Measurements from ENCODE around the gene DHRSX. TPM values are rescaled to one million over a fixed set of nuclear protein-coding genes. Genes with fewer than 3 reads are reported as not detected.

The DHRSX gene
- total and polyA plus RNA-seq, 9 of the 15 experiments (the other 6 are each of a cell fraction or from before 2014, with no cell fraction given) = 0.59 to 11.0 (median 6.2) TPM

- DNase-seq (ENCODE audit: extremely low read depth in 1 of 4, low spot score in 3 of 4) (no peak), ATAC-seq (no peak), FAIRE-seq (no peak)
- peaks cover 8% of the 10 kb centered on the region; the same call in 2 of the 3 replicates for H3K79me2 ChIP-seq (ENCODE audit: control insufficient read depth, insufficient read depth, low read length)
- no TSS peak for BruUV-seq (replicated peaks)
- no peaks in the 10 kb centered on the region; a peak in 2 of 5 replicates for H3K4me1 ChIP-seq (replicated peaks in 1 of 2; ENCODE audit: control insufficient read depth in 2 of 2, insufficient read depth in 2 of 2, low read length in 2 of 2)
- no peaks in the 10 kb centered on the region for H3K9me1 ChIP-seq (ENCODE audit: control insufficient read depth, insufficient read depth, low read length)
- no peaks in the 10 kb centered on the region for H3K27me3 ChIP-seq (ENCODE audit: control insufficient read depth in 2 of 2, insufficient read depth in 2 of 2, low read length in 2 of 2)
- no peak overlapping the region for H3K4me2 ChIP-seq (ENCODE audit: insufficient read depth, low read length)
- no peaks in the 10 kb centered on the region for H4K20me1 ChIP-seq (replicated peaks; ENCODE audit: control insufficient read depth, insufficient read depth, low read length)
- H3K4me3 ChIP-seq = no peak overlapping the region
- no peak overlapping the region for H3K9ac ChIP-seq (ENCODE audit: insufficient read depth in 1 of 2, low read depth in 2 of 2, low read length in 2 of 2)
- in situ Hi-C loops (cut with MboI) (loop anchor here (10.0 kb wide), 1 partner anchor 804 kb away; no protein-coding TSS in a partner anchor), intact Hi-C loops (cut with micrococcal nuclease) (no loop called here)
- no peak overlapping the region; the same call in 2 of the 3 replicates for H3K27ac ChIP-seq (ENCODE audit: extremely low read depth, low read depth, low read length)
- H3K9me3 ChIP-seq (replicated peaks; ENCODE audit: control insufficient read depth, insufficient read depth, low read depth, low read length) = no peaks in the 10 kb centered on the region
- TF ChIP-seq NFIX (CRISPR knock-in tag; IDR thresholded peaks at IDR 0.05; ENCODE audit: low read depth) = no peak
- TF ChIP-seq, protein P1, sequence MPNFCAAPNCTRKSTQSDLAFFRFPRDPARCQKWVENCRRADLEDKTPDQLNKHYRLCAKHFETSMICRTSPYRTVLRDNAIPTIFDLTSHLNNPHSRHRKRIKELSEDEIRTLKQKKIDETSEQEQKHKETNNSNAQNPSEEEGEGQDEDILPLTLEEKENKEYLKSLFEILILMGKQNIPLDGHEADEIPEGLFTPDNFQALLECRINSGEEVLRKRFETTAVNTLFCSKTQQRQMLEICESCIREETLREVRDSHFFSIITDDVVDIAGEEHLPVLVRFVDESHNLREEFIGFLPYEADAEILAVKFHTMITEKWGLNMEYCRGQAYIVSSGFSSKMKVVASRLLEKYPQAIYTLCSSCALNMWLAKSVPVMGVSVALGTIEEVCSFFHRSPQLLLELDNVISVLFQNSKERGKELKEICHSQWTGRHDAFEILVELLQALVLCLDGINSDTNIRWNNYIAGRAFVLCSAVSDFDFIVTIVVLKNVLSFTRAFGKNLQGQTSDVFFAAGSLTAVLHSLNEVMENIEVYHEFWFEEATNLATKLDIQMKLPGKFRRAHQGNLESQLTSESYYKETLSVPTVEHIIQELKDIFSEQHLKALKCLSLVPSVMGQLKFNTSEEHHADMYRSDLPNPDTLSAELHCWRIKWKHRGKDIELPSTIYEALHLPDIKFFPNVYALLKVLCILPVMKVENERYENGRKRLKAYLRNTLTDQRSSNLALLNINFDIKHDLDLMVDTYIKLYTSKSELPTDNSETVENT (CRISPR knock-in tag; IDR thresholded peaks at IDR 0.05) = no peak
- TF ChIP-seq NCOA4 (IDR thresholded peaks at IDR 0.05; ENCODE audit: partially characterized antibody) = no peak
- peak in 1 of 2 experiments; percentile 35; a peak in 1 of 4 replicates for TF ChIP-seq KDM1A (IDR thresholded peaks at IDR 0.05)
- peak in 1 of 2 experiments; percentile 93 for TF ChIP-seq NCOA2 (IDR thresholded peaks at IDR 0.05; ENCODE audit: partially characterized antibody in 2 of 2)
- TF ChIP-seq, protein P2, sequence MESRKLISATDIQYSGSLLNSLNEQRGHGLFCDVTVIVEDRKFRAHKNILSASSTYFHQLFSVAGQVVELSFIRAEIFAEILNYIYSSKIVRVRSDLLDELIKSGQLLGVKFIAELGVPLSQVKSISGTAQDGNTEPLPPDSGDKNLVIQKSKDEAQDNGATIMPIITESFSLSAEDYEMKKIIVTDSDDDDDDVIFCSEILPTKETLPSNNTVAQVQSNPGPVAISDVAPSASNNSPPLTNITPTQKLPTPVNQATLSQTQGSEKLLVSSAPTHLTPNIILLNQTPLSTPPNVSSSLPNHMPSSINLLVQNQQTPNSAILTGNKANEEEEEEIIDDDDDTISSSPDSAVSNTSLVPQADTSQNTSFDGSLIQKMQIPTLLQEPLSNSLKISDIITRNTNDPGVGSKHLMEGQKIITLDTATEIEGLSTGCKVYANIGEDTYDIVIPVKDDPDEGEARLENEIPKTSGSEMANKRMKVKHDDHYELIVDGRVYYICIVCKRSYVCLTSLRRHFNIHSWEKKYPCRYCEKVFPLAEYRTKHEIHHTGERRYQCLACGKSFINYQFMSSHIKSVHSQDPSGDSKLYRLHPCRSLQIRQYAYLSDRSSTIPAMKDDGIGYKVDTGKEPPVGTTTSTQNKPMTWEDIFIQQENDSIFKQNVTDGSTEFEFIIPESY (CRISPR knock-in tag; IDR thresholded peaks at IDR 0.05) = peak; percentile 87
- ChIA-PET POLR2A (no interaction called here), CTCF (ENCODE audit: low intra/inter-chr PET ratio) (no interaction called here)
- H3K36me3 ChIP-seq (ENCODE audit: control insufficient read depth, insufficient read depth, low read length) = no peaks in the 10 kb centered on the region
- no peak overlapping the region for H2AFZ ChIP-seq (ENCODE audit: low read depth, low read length)
- 76% methylated on average over 26 of the region's 32 CpGs for WGBS (ENCODE audit: insufficient coverage, low coverage, missing lambda C conversion rate)
Measured at GRCh38 chrX:2468261-2469195, 32.2 kb downstream of the DHRSX start.
